ENCODE data around the gene SCN4B. TPM values are rescaled to one million over a fixed set of nuclear protein-coding genes. Genes with fewer than 3 reads are reported as not detected.

SCN4B gene
- total RNA-seq, 4 donors from 2014 or later, result 2.7 to 5.8 (median 3.8) TPM

GRCh38 chr11:118152020-118152551 lies 537 bp downstream of the SCN4B start:
- ATAC-seq, result peak; percentile 4
- 45% methylated on average over 4 of the region's 16 CpGs; no CpG with 5 or more reads in 1 of the 2 donors for WGBS, 2 donors (ENCODE audit: low coverage in 1 of 2)
- Histone ChIP-seq H3K36me3 (no peaks in the 10 kb centered on the region), H3K27me3 (peaks cover 65% of the 10 kb centered on the region), H3K4me1 (peaks cover 0 to 38% (median 17%) of the 10 kb centered on the region in 3 donors), H3K27ac (peak overlapping the region in 1 of 4 donors; percentile 52), H3K9me3 (no peaks in the 10 kb centered on the region), H3K4me3 (peak overlapping the region in 1 of 2 donors; percentile 58)
- no peak for TF ChIP-seq POLR2AphosphoS5 (IDR thresholded peaks at IDR 0.05)
- TF ChIP-seq EP300 (IDR thresholded peaks at IDR 0.05), result no peak
- no peak for TF ChIP-seq CTCF (IDR thresholded peaks at IDR 0.05)
- no peak for TF ChIP-seq POLR2A (IDR thresholded peaks at IDR 0.05)

GRCh38 chr11:118151431-118151830 lies 1.2 kb downstream of the SCN4B start:
- ATAC-seq, result no peak
- peak in 1 of 4 experiments; percentile 5 for TF ChIP-seq CTCF (IDR thresholded peaks at IDR 0.05)
- no peak for TF ChIP-seq EP300 (IDR thresholded peaks at IDR 0.05)
- no peak overlapping the region for H3K4me3 ChIP-seq

GRCh38 chr11:118149493-118149892 lies 3.1 kb downstream of the SCN4B start:
- WGBS, 2 donors (ENCODE audit: low coverage in 1 of 2), result 100% methylated on average over 1 of the region's 1 CpG; no CpG with 5 or more reads in 1 of the 2 donors
- Histone ChIP-seq H3K4me1 (peaks cover 0 to 50% (median 22%) of the 10 kb centered on the region in 3 donors), H3K27ac (no peak overlapping the region), H3K9me3 (no peaks in the 10 kb centered on the region), H3K4me3 (no peak overlapping the region), H3K27me3 (peaks cover 54% of the 10 kb centered on the region), H3K36me3 (no peaks in the 10 kb centered on the region)
- no peak for TF ChIP-seq POLR2AphosphoS5 (IDR thresholded peaks at IDR 0.05)
- no peak for TF ChIP-seq CTCF (IDR thresholded peaks at IDR 0.05)
- no peak for TF ChIP-seq EP300 (IDR thresholded peaks at IDR 0.05)
- no peak for TF ChIP-seq POLR2A (IDR thresholded peaks at IDR 0.05)
- ATAC-seq, result no peak

More at GRCh38 chr11:118151431-118151830, 1.2 kb downstream of the SCN4B start:
- Histone ChIP-seq H3K27ac (no peak overlapping the region), H3K27me3 (peaks cover 58% of the 10 kb centered on the region), H3K9me3 (no peaks in the 10 kb centered on the region), H3K4me1 (peaks cover 0 to 32% (median 16%) of the 10 kb centered on the region in 3 donors), H3K36me3 (no peaks in the 10 kb centered on the region)
- 29 to 37% methylated on average over 5 of the region's 5 CpGs for WGBS, 2 donors (ENCODE audit: low coverage in 1 of 2)

- Histone ChIP-seq H3K4me1 (peaks cover 0 to 51% (median 22%) of the 10 kb centered on the region in 3 donors), H3K27me3 (peaks cover 54% of the 10 kb centered on the region), H3K9me3 (no peaks in the 10 kb centered on the region), H3K36me3 (no peaks in the 10 kb centered on the region), H3K4me3 (no peak overlapping the region), H3K27ac (no peak overlapping the region)
- ATAC-seq, result no peak
- TF ChIP-seq EP300 (IDR thresholded peaks at IDR 0.05), result no peak
- WGBS, 2 donors (ENCODE audit: low coverage in 1 of 2), result 67 to 83% methylated on average over 1 to 2 of the region's 2 CpGs
Measured at GRCh38 chr11:118148856-118149255, 3.8 kb downstream of the SCN4B start.

- TF ChIP-seq CTCF (IDR thresholded peaks at IDR 0.05), result no peak
- no peak for TF ChIP-seq EP300 (IDR thresholded peaks at IDR 0.05)
- no peak for TF ChIP-seq POLR2AphosphoS5 (IDR thresholded peaks at IDR 0.05)
- no peak for TF ChIP-seq POLR2A (IDR thresholded peaks at IDR 0.05)
- Histone ChIP-seq H3K4me1 (peaks cover 0 to 47% (median 22%) of the 10 kb centered on the region in 3 donors), H3K9me3 (no peaks in the 10 kb centered on the region), H3K4me3 (no peak overlapping the region), H3K36me3 (no peaks in the 10 kb centered on the region), H3K27ac (no peak overlapping the region), H3K27me3 (peaks cover 54% of the 10 kb centered on the region)
- 100% methylated on average over 2 of the region's 8 CpGs; no CpG with 5 or more reads in 1 of the 2 donors for WGBS, 2 donors (ENCODE audit: low coverage in 1 of 2)
- no peak for ATAC-seq
Measured at GRCh38 chr11:118148240-118148639, 4.4 kb downstream of the SCN4B start.

Measured in gastroesophageal sphincter (tissue), 4 donors.